ENCODE results near the gene SORBS1. TPM values are rescaled to one million over a fixed set of nuclear protein-coding genes. Genes with fewer than 3 reads are reported as not detected.

The SORBS1 gene
- total and polyA plus RNA-seq, 8 donors, result 34.4 to 713 (median 168) TPM

DNA sequence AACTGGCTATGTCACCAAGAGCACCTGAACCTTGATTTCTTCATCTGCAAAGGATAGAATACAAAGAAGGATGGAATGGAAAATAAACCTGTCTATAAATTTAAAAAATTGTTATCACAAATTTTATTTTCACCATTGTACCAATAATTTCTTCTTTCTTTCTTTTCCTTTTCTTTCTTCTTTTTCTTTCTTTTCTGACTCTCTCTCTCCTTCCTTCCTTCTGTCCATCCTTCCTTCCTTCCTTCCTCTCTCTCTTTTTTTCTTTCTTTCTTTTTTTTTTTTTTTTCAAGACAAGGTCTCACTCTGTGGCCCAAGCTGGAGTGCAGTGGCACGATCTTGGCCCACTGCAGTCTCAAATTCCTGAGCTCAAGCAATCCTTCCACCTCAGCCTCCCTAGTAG lies 36.6 kb upstream of the SORBS1 start:
- intact Hi-C loops (cut with DNase I; ENCODE audit: low total_unique reads), result no loop called here
- WGBS, 5 donors, result 84 to 97% (median 94%) methylated on average over 1 of the region's 1 CpG
- DNase-seq, result no peak

GRCh38 chr10:95588025-95588424 lies 26.9 kb upstream of the SORBS1 start:
- TF ChIP-seq, protein P1, sequence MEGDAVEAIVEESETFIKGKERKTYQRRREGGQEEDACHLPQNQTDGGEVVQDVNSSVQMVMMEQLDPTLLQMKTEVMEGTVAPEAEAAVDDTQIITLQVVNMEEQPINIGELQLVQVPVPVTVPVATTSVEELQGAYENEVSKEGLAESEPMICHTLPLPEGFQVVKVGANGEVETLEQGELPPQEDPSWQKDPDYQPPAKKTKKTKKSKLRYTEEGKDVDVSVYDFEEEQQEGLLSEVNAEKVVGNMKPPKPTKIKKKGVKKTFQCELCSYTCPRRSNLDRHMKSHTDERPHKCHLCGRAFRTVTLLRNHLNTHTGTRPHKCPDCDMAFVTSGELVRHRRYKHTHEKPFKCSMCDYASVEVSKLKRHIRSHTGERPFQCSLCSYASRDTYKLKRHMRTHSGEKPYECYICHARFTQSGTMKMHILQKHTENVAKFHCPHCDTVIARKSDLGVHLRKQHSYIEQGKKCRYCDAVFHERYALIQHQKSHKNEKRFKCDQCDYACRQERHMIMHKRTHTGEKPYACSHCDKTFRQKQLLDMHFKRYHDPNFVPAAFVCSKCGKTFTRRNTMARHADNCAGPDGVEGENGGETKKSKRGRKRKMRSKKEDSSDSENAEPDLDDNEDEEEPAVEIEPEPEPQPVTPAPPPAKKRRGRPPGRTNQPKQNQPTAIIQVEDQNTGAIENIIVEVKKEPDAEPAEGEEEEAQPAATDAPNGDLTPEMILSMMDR (IDR thresholded peaks at IDR 0.05), result no peak
- TF ChIP-seq POLR2A (IDR thresholded peaks at IDR 0.05) (no peak), POLR2AphosphoS5 (IDR thresholded peaks at IDR 0.05) (no peak), EP300 (IDR thresholded peaks at IDR 0.05) (no peak)
- no peaks in the 10 kb centered on the region for H3K9me3 ChIP-seq
- intact Hi-C loops (cut with DNase I; ENCODE audit: low total_unique reads), result no loop called here
- no peak overlapping the region for H3K27ac ChIP-seq
- H3K36me3 ChIP-seq, result no peaks in the 10 kb centered on the region
- DNase-seq, result peak in 1 of 2 donors; percentile 57
- H3K4me1 ChIP-seq, result no peaks in the 10 kb centered on the region
- no peaks in the 10 kb centered on the region for H3K27me3 ChIP-seq
- WGBS, 5 donors, result 55 to 77% (median 71%) methylated on average over 1 of the region's 1 CpG
- H3K4me3 ChIP-seq, result no peak overlapping the region

More for the DNA sequence above, 36.6 kb upstream of the SORBS1 start:
- no peaks in the 10 kb centered on the region for H3K9me3 ChIP-seq
- no peak for TF ChIP-seq EP300 (IDR thresholded peaks at IDR 0.05)
- no peak for TF ChIP-seq POLR2AphosphoS5 (IDR thresholded peaks at IDR 0.05)
- no peak for TF ChIP-seq POLR2A (IDR thresholded peaks at IDR 0.05)
- TF ChIP-seq, protein P1 (IDR thresholded peaks at IDR 0.05), result no peak
- H3K36me3 ChIP-seq, result no peaks in the 10 kb centered on the region
- no peaks in the 10 kb centered on the region for H3K27me3 ChIP-seq
- H3K27ac ChIP-seq, result no peak overlapping the region
- no peak overlapping the region for H3K4me3 ChIP-seq
- H3K4me1 ChIP-seq, result peaks cover 0 to 10% (median 4%) of the 10 kb centered on the region in 4 donors

GRCh38 chr10:95579835-95580535 lies 18.8 kb upstream of the SORBS1 start:
- no peaks in the 10 kb centered on the region for H3K9me3 ChIP-seq
- H3K36me3 ChIP-seq, result no peaks in the 10 kb centered on the region
- TF ChIP-seq EP300 (IDR thresholded peaks at IDR 0.05), result no peak
- no peak for DNase-seq
- no peak overlapping the region for H3K4me3 ChIP-seq
- H3K27ac ChIP-seq, result no peak overlapping the region
- H3K4me1 ChIP-seq, result peaks cover 0 to 3% (median 0%) of the 10 kb centered on the region in 4 donors
- H3K27me3 ChIP-seq, result no peaks in the 10 kb centered on the region
- intact Hi-C loops (cut with DNase I; ENCODE audit: low total_unique reads), result no loop called here
- WGBS, 5 donors, result 67 to 77% (median 75%) methylated on average over 2 of the region's 2 CpGs

DNA sequence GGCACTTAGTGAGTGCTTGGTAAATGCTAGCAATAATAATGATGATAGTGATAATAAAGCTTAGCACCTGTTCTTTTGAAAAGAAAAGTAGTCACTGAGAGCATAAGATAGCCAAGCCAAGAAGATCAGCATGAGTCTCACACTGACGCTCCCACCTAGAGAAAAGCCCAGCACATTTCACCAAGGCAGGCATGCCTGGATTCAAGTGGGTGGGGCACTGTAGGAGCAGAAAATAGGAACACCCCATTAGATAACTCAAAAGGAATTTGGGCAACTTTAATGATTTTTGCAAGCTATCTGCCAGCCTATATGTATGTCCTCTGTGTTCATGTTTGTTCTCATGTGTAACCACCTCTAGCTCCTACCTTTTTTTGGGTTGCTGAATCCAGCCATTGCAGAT lies 18.1 kb upstream of the SORBS1 start:
- no peak overlapping the region for H3K27ac ChIP-seq
- H3K4me3 ChIP-seq, result no peak overlapping the region
- intact Hi-C loops (cut with DNase I; ENCODE audit: low total_unique reads), result no loop called here
- TF ChIP-seq, protein P1 (IDR thresholded peaks at IDR 0.05), result no peak
- no peak for TF ChIP-seq POLR2A (IDR thresholded peaks at IDR 0.05)
- TF ChIP-seq POLR2AphosphoS5 (IDR thresholded peaks at IDR 0.05), result no peak
- no peak for TF ChIP-seq EP300 (IDR thresholded peaks at IDR 0.05)
- DNase-seq, result no peak
- WGBS, 5 donors, result 84 to 94% (median 88%) methylated on average over 1 of the region's 1 CpG
- H3K36me3 ChIP-seq, result no peaks in the 10 kb centered on the region
- no peaks in the 10 kb centered on the region for H3K9me3 ChIP-seq
- no peaks in the 10 kb centered on the region for H3K27me3 ChIP-seq
- peaks cover 0 to 3% (median 0%) of the 10 kb centered on the region in 4 donors for H3K4me1 ChIP-seq

DNA sequence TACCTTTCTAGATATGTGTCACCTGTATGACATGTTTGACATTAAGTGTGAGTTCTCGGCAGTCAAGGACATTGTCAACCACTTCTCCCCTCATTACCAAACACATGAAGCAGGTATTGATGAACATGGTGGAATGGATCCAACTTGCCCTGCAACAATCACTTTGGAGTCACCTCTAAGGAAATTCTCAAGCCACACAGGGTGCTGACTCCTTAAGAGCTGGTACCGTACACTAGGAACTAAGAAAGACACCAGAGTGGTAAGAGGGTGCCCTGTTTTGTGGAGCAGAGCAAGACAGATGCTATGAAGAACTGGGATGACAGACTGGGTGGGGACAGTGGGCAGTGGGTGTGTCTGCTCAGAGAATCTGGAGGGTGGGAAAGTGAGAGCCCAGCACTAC lies 17.4 kb upstream of the SORBS1 start:
- peaks cover 0 to 3% (median 0%) of the 10 kb centered on the region in 4 donors for H3K4me1 ChIP-seq
- intact Hi-C loops (cut with DNase I; ENCODE audit: low total_unique reads), result no loop called here
- H3K27me3 ChIP-seq, result no peaks in the 10 kb centered on the region
- H3K9me3 ChIP-seq, result no peaks in the 10 kb centered on the region
- DNase-seq, result no peak
- TF ChIP-seq EP300 (IDR thresholded peaks at IDR 0.05) (no peak), POLR2AphosphoS5 (IDR thresholded peaks at IDR 0.05) (no peak), POLR2A (IDR thresholded peaks at IDR 0.05) (no peak)
- TF ChIP-seq, protein P1 (IDR thresholded peaks at IDR 0.05), result no peak
- H3K27ac ChIP-seq, result no peak overlapping the region
- no peaks in the 10 kb centered on the region for H3K36me3 ChIP-seq
- WGBS, 5 donors, result 91 to 93% (median 92%) methylated on average over 2 of the region's 2 CpGs
- H3K4me3 ChIP-seq, result no peak overlapping the region
